Measurements from ENCODE around the gene SCO1.

Gene SCO1

GRCh38 chr17:10683853-10684252 is 13.5 kb downstream of the SCO1 start:
- no peak overlapping the region for H3K27ac ChIP-seq (ENCODE audit: low read depth, low read length)
- H3K4me3 ChIP-seq (ENCODE audit: low read depth, low read length), result no peak overlapping the region
- H3K4me1 ChIP-seq (ENCODE audit: control insufficient read depth, insufficient read depth, low read length, unreplicated experiment), result no peaks in the 10 kb centered on the region
- H3K79me2 ChIP-seq (ENCODE audit: control insufficient read depth, insufficient read depth, low read length, unreplicated experiment), result peaks cover 14% of the 10 kb centered on the region
- no peak overlapping the region for H2AFZ ChIP-seq (ENCODE audit: low read length, unreplicated experiment)
- peaks cover 53% of the 10 kb centered on the region for H3K36me3 ChIP-seq (ENCODE audit: insufficient read depth, low read length)
- H3K27me3 ChIP-seq (ENCODE audit: insufficient read depth, low read length), result no peaks in the 10 kb centered on the region

- peaks cover 55% of the 10 kb centered on the region for H3K36me3 ChIP-seq (ENCODE audit: insufficient read depth, low read length)
- peaks cover 3% of the 10 kb centered on the region for H3K79me2 ChIP-seq (ENCODE audit: control insufficient read depth, insufficient read depth, low read length, unreplicated experiment)
- no peak overlapping the region for H2AFZ ChIP-seq (ENCODE audit: low read length, unreplicated experiment)
- H3K4me3 ChIP-seq (ENCODE audit: low read depth, low read length), result no peak overlapping the region
- no peaks in the 10 kb centered on the region for H3K4me1 ChIP-seq (ENCODE audit: control insufficient read depth, insufficient read depth, low read length, unreplicated experiment)
- no peak overlapping the region for H3K27ac ChIP-seq (ENCODE audit: low read depth, low read length)
- no peaks in the 10 kb centered on the region for H3K27me3 ChIP-seq (ENCODE audit: insufficient read depth, low read length)
Measured at GRCh38 chr17:10681866-10682446, 15.4 kb downstream of the SCO1 start.

- no peak overlapping the region for H3K27ac ChIP-seq (ENCODE audit: low read depth, low read length)
- H2AFZ ChIP-seq (ENCODE audit: low read length, unreplicated experiment), result no peak overlapping the region
- no peaks in the 10 kb centered on the region for H3K79me2 ChIP-seq (ENCODE audit: control insufficient read depth, insufficient read depth, low read length, unreplicated experiment)
- no peaks in the 10 kb centered on the region for H3K27me3 ChIP-seq (ENCODE audit: insufficient read depth, low read length)
- peaks cover 14% of the 10 kb centered on the region for H3K36me3 ChIP-seq (ENCODE audit: insufficient read depth, low read length)
- no peaks in the 10 kb centered on the region for H3K4me1 ChIP-seq (ENCODE audit: control insufficient read depth, insufficient read depth, low read length, unreplicated experiment)
- H3K4me3 ChIP-seq (ENCODE audit: low read depth, low read length), result no peak overlapping the region
Measured at GRCh38 chr17:10674704-10675103, 22.6 kb downstream of the SCO1 start.

- Histone ChIP-seq H2AFZ (ENCODE audit: low read length, unreplicated experiment) (no peak overlapping the region), H3K4me1 (ENCODE audit: control insufficient read depth, insufficient read depth, low read length, unreplicated experiment) (peaks cover 5% of the 10 kb centered on the region), H3K27ac (ENCODE audit: low read depth, low read length) (no peak overlapping the region), H3K79me2 (ENCODE audit: control insufficient read depth, insufficient read depth, low read length, unreplicated experiment) (no peaks in the 10 kb centered on the region), H3K36me3 (ENCODE audit: insufficient read depth, low read length) (0 out of 2 replicates have a peak, but pooled peaks cover 4% of the 10 kb centered on the region), H3K4me3 (ENCODE audit: low read depth, low read length) (no peak overlapping the region), H3K27me3 (ENCODE audit: insufficient read depth, low read length) (no peaks in the 10 kb centered on the region)
Measured at GRCh38 chr17:10673312-10673711, 24.0 kb downstream of the SCO1 start.

- Histone ChIP-seq H2AFZ (ENCODE audit: low read length, unreplicated experiment) (no peak overlapping the region), H3K36me3 (ENCODE audit: insufficient read depth, low read length) (no peaks in the 10 kb centered on the region), H3K27ac (ENCODE audit: low read depth, low read length) (no peak overlapping the region; the same call in 1 of the 2 replicates), H3K4me3 (ENCODE audit: low read depth, low read length) (no peak overlapping the region), H3K27me3 (ENCODE audit: insufficient read depth, low read length) (no peaks in the 10 kb centered on the region), H3K4me1 (ENCODE audit: control insufficient read depth, insufficient read depth, low read length, unreplicated experiment) (peaks cover 5% of the 10 kb centered on the region), H3K79me2 (ENCODE audit: control insufficient read depth, insufficient read depth, low read length, unreplicated experiment) (no peaks in the 10 kb centered on the region)
Measured at GRCh38 chr17:10668775-10669174, 28.6 kb downstream of the SCO1 start.

- peaks cover 5% of the 10 kb centered on the region for H3K4me1 ChIP-seq (ENCODE audit: control insufficient read depth, insufficient read depth, low read length, unreplicated experiment)
- H2AFZ ChIP-seq (ENCODE audit: low read length, unreplicated experiment), result no peak overlapping the region
- no peaks in the 10 kb centered on the region for H3K79me2 ChIP-seq (ENCODE audit: control insufficient read depth, insufficient read depth, low read length, unreplicated experiment)
- H3K4me3 ChIP-seq (ENCODE audit: low read depth, low read length), result no peak overlapping the region
- H3K27me3 ChIP-seq (ENCODE audit: insufficient read depth, low read length), result no peaks in the 10 kb centered on the region
- H3K27ac ChIP-seq (ENCODE audit: low read depth, low read length), result no peak overlapping the region
- no peaks in the 10 kb centered on the region for H3K36me3 ChIP-seq (ENCODE audit: insufficient read depth, low read length)
Measured at GRCh38 chr17:10666906-10667305, 30.4 kb downstream of the SCO1 start.

- no peaks in the 10 kb centered on the region for H3K79me2 ChIP-seq (ENCODE audit: control insufficient read depth, insufficient read depth, low read length, unreplicated experiment)
- no peaks in the 10 kb centered on the region for H3K27me3 ChIP-seq (ENCODE audit: insufficient read depth, low read length)
- H3K27ac ChIP-seq (ENCODE audit: low read depth, low read length), result no peak overlapping the region
- no peak overlapping the region for H2AFZ ChIP-seq (ENCODE audit: low read length, unreplicated experiment)
- no peak overlapping the region for H3K4me3 ChIP-seq (ENCODE audit: low read depth, low read length)
- peaks cover 5% of the 10 kb centered on the region for H3K4me1 ChIP-seq (ENCODE audit: control insufficient read depth, insufficient read depth, low read length, unreplicated experiment)
- H3K36me3 ChIP-seq (ENCODE audit: insufficient read depth, low read length), result no peaks in the 10 kb centered on the region
Measured at GRCh38 chr17:10664571-10664970, 32.8 kb downstream of the SCO1 start.

- H2AFZ ChIP-seq (ENCODE audit: low read length, unreplicated experiment), result no peak overlapping the region
- H3K4me1 ChIP-seq (ENCODE audit: control insufficient read depth, insufficient read depth, low read length, unreplicated experiment), result no peaks in the 10 kb centered on the region
- no peak overlapping the region for H3K27ac ChIP-seq (ENCODE audit: low read depth, low read length)
- H3K36me3 ChIP-seq (ENCODE audit: insufficient read depth, low read length), result no peaks in the 10 kb centered on the region
- no peaks in the 10 kb centered on the region for H3K79me2 ChIP-seq (ENCODE audit: control insufficient read depth, insufficient read depth, low read length, unreplicated experiment)
- no peak overlapping the region for H3K4me3 ChIP-seq (ENCODE audit: low read depth, low read length)
- H3K27me3 ChIP-seq (ENCODE audit: insufficient read depth, low read length), result no peaks in the 10 kb centered on the region
Measured at GRCh38 chr17:10663231-10663630, 34.1 kb downstream of the SCO1 start.

GRCh38 chr17:10661437-10661836 is 35.9 kb downstream of the SCO1 start:
- no peak overlapping the region for H3K4me3 ChIP-seq (ENCODE audit: low read depth, low read length)
- H3K27me3 ChIP-seq (ENCODE audit: insufficient read depth, low read length), result no peaks in the 10 kb centered on the region
- no peak overlapping the region for H3K27ac ChIP-seq (ENCODE audit: low read depth, low read length)
- H2AFZ ChIP-seq (ENCODE audit: low read length, unreplicated experiment), result no peak overlapping the region
- H3K79me2 ChIP-seq (ENCODE audit: control insufficient read depth, insufficient read depth, low read length, unreplicated experiment), result no peaks in the 10 kb centered on the region
- H3K4me1 ChIP-seq (ENCODE audit: control insufficient read depth, insufficient read depth, low read length, unreplicated experiment), result no peaks in the 10 kb centered on the region
- no peaks in the 10 kb centered on the region for H3K36me3 ChIP-seq (ENCODE audit: insufficient read depth, low read length)

GRCh38 chr17:10657879-10658278 is 39.5 kb downstream of the SCO1 start:
- Histone ChIP-seq H2AFZ (ENCODE audit: low read length, unreplicated experiment) (no peak overlapping the region), H3K79me2 (ENCODE audit: control insufficient read depth, insufficient read depth, low read length, unreplicated experiment) (no peaks in the 10 kb centered on the region), H3K36me3 (ENCODE audit: insufficient read depth, low read length) (no peaks in the 10 kb centered on the region), H3K27ac (ENCODE audit: low read depth, low read length) (no peak overlapping the region), H3K4me3 (ENCODE audit: low read depth, low read length) (no peak overlapping the region), H3K4me1 (ENCODE audit: control insufficient read depth, insufficient read depth, low read length, unreplicated experiment) (no peaks in the 10 kb centered on the region), H3K27me3 (ENCODE audit: insufficient read depth, low read length) (no peaks in the 10 kb centered on the region)

GRCh38 chr17:10657148-10657547 is 40.2 kb downstream of the SCO1 start, which contains the start of gene MYH3:
MYH3 (minus strand) TSS chr17:10657309; CDS start chr17:10655064, 2,245 bp downstream.
- Histone ChIP-seq H3K4me3 (ENCODE audit: low read depth, low read length) (no peak within 1 kb of the TSS), H2AFZ (ENCODE audit: low read length, unreplicated experiment) (no peak within 1 kb of the TSS), H3K79me2 (ENCODE audit: control insufficient read depth, insufficient read depth, low read length, unreplicated experiment) (no peaks in the 10 kb centered on the region), H3K27ac (ENCODE audit: low read depth, low read length) (no peak within 1 kb of the TSS), H3K27me3 (ENCODE audit: insufficient read depth, low read length) (no peaks in the 10 kb centered on the region), H3K36me3 (ENCODE audit: insufficient read depth, low read length) (no peaks in the 10 kb centered on the region), H3K4me1 (ENCODE audit: control insufficient read depth, insufficient read depth, low read length, unreplicated experiment) (no peaks in the 10 kb centered on the region)
